Fibroblast of lung (primary cell): ENCODE data around the gene ABHD17C. TPM values are rescaled to one million over a fixed set of nuclear protein-coding genes. Genes with fewer than 3 reads are reported as not detected.

ENCODE experiments used
- DNase-seq, 2 donors: peaks; one replicate each; pipeline versions ENCODE4 v3.0.0 to v3.0.0-alpha.2; 2010; ENCODE audit warnings: low read depth in 2 of 2
- H2AFZ ChIP-seq: 2 replicates; pipeline ENCODE4 v1.5.1; 2012; ENCODE audit warnings: low read length, control low read depth, inconsistent platforms
- H3K27ac ChIP-seq: 2 replicates; pipeline ENCODE4 v1.5.1; 2011; ENCODE audit warnings: low read length, control low read depth; ENCODE audit not compliant: insufficient read depth
- H3K27me3 ChIP-seq: 2 replicates; pipeline ENCODE4 v1.5.1; 2011; ENCODE audit warnings: mild to moderate bottlenecking, low read length; ENCODE audit not compliant: control insufficient read depth, insufficient read depth
- H3K36me3 ChIP-seq: 2 replicates; pipeline ENCODE4 v1.5.1; 2011; ENCODE audit warnings: low read length; ENCODE audit not compliant: control insufficient read depth, insufficient read depth
- H3K4me1 ChIP-seq: 2 replicates; pipeline ENCODE4 v1.5.1; 2011; ENCODE audit warnings: low read length; ENCODE audit not compliant: control insufficient read depth, insufficient read depth; ENCODE audit errors: extremely low read depth
- H3K4me2 ChIP-seq: 2 replicates; pipeline ENCODE4 v1.5.1; 2011; ENCODE audit warnings: low read length, control low read depth; ENCODE audit not compliant: insufficient read depth; ENCODE audit errors: extremely low read depth
- H3K4me3 ChIP-seq, 4 experiments: fragments of 200-600 bp in 1 of 4; sonication (generic) in 1 of 4; replicated peaks in 1 of 4; 2 replicates each; pipeline ENCODE4 v1.5.1; 2011 to 2016; ENCODE audit warnings: low read length in 4 of 4, low read depth in 3 of 4, mild to moderate bottlenecking in 3 of 4, control low read depth in 2 of 4, inconsistent platforms in 1 of 4, mixed read lengths in 1 of 4; ENCODE audit not compliant: insufficient read depth in 1 of 4; ENCODE audit errors: control extremely low read depth in 1 of 4
- H3K79me2 ChIP-seq: 2 replicates; pipeline ENCODE4 v1.5.1; 2012; ENCODE audit warnings: mild to moderate bottlenecking, low read length, inconsistent platforms; ENCODE audit not compliant: control insufficient read depth, insufficient read depth
- H3K9ac ChIP-seq: 2 replicates; pipeline ENCODE4 v1.5.1; 2011; ENCODE audit warnings: mild to moderate bottlenecking, low read length, control low read depth; ENCODE audit not compliant: insufficient read depth
- H3K9me3 ChIP-seq: 2 replicates; pipeline ENCODE4 v1.5.1; 2012; ENCODE audit warnings: low read depth, low read length; ENCODE audit not compliant: control insufficient read depth, insufficient read depth
- H4K20me1 ChIP-seq: 2 replicates; pipeline ENCODE4 v1.5.1; 2011; ENCODE audit warnings: low read length; ENCODE audit not compliant: control insufficient read depth, insufficient read depth; ENCODE audit errors: extremely low read depth
- CTCF ChIP-seq, 2 donors: IDR thresholded peaks in 1 of 2; conservative IDR thresholded peaks in 1 of 2; 1 replicate in 1 of 2; 2 replicates in 1 of 2; pipeline ENCODE4 v1.5.1; 2011 to 2012; ENCODE audit warnings: low read length in 2 of 2, control low read depth in 1 of 2, inconsistent platforms in 1 of 2, low read depth in 1 of 2, mild to moderate bottlenecking in 1 of 2
- EZH2 ChIP-seq: IDR thresholded peaks from 2 replicates; pipeline ENCODE4 v1.5.1; 2012; ENCODE audit warnings: low read length, control low read depth, mild to moderate bottlenecking; ENCODE audit errors: missing control alignments
- polyA plus RNA-seq, 2 donors: library from polyadenylated mRNA; depleted of rRNA in 1 of 2; stranded (reverse) in 1 of 2; unstranded in 1 of 2; fragments of >200 nt; gene quantifications; 2 replicates each; pipeline ENCODE4 v1.2.1, GENCODE V29; 2011 to 2012; ENCODE audit warnings: missing spikeins in 1 of 2
- total RNA-seq: library from RNA; depleted of rRNA; stranded (reverse); fragments of >200 nt; gene quantifications from 2 replicates; pipeline ENCODE4 v1.2.1, GENCODE V29; 2014

Gene ABHD17C
- total and polyA plus RNA-seq, 2 donors (not counting 1 experiment from before 2014, with no cell fraction given): 14.0 to 38.7 TPM

GRCh38 chr15:80654299-80654698 lies 40.8 kb upstream of the ABHD17C start:
- no peak for TF ChIP-seq CTCF (conservative IDR thresholded peaks at IDR 0.05 in 1 of 2, IDR thresholded peaks at IDR 0.05 in 1 of 2; ENCODE audit: low read depth in 1 of 2, low read length in 2 of 2)
- no peak for TF ChIP-seq EZH2
- peaks cover 3% of the 10 kb centered on the region for H3K27me3 ChIP-seq
- H3K4me1 ChIP-seq: no peaks in the 10 kb centered on the region
- H3K9me3 ChIP-seq: no peaks in the 10 kb centered on the region
- H3K4me3 ChIP-seq: no peak overlapping the region
- H3K9ac ChIP-seq: no peak overlapping the region
- no peak overlapping the region for H3K27ac ChIP-seq
- H3K79me2 ChIP-seq: no peaks in the 10 kb centered on the region
- DNase-seq: no peak
- no peak overlapping the region for H2AFZ ChIP-seq
- no peak overlapping the region for H3K4me2 ChIP-seq
- H4K20me1 ChIP-seq: no peaks in the 10 kb centered on the region
- no peaks in the 10 kb centered on the region for H3K36me3 ChIP-seq

GRCh38 chr15:80659375-80659774 lies 35.7 kb upstream of the ABHD17C start:
- H3K4me3 ChIP-seq: no peak overlapping the region
- H2AFZ ChIP-seq: no peak overlapping the region
- no peaks in the 10 kb centered on the region for H3K79me2 ChIP-seq
- no peak overlapping the region for H3K27ac ChIP-seq
- no peak for DNase-seq
- no peak overlapping the region for H3K9ac ChIP-seq
- TF ChIP-seq CTCF (conservative IDR thresholded peaks at IDR 0.05 in 1 of 2, IDR thresholded peaks at IDR 0.05 in 1 of 2; ENCODE audit: low read depth in 1 of 2, low read length in 2 of 2) (no peak), EZH2 (no peak)
- no peak overlapping the region for H3K4me2 ChIP-seq
- peaks cover under 1% of the 10 kb centered on the region for H3K27me3 ChIP-seq
- H4K20me1 ChIP-seq: no peaks in the 10 kb centered on the region
- no peaks in the 10 kb centered on the region for H3K9me3 ChIP-seq
- no peaks in the 10 kb centered on the region for H3K4me1 ChIP-seq
- H3K36me3 ChIP-seq: no peaks in the 10 kb centered on the region

GRCh38 chr15:80660119-80660518 lies 35.0 kb upstream of the ABHD17C start:
- no peak overlapping the region for H3K4me2 ChIP-seq
- no peaks in the 10 kb centered on the region for H3K9me3 ChIP-seq
- no peak overlapping the region for H2AFZ ChIP-seq
- no peaks in the 10 kb centered on the region for H3K4me1 ChIP-seq
- no peak overlapping the region for H3K27ac ChIP-seq
- no peak overlapping the region for H3K9ac ChIP-seq
- peak; percentile 22 to 43 for DNase-seq
- no peaks in the 10 kb centered on the region for H3K27me3 ChIP-seq
- no peaks in the 10 kb centered on the region for H3K79me2 ChIP-seq
- no peak overlapping the region for H3K4me3 ChIP-seq
- H4K20me1 ChIP-seq: no peaks in the 10 kb centered on the region
- TF ChIP-seq CTCF (conservative IDR thresholded peaks at IDR 0.05 in 1 of 2, IDR thresholded peaks at IDR 0.05 in 1 of 2; ENCODE audit: low read depth in 1 of 2, low read length in 2 of 2): peak; percentile 33 to 43
- no peak for TF ChIP-seq EZH2
- H3K36me3 ChIP-seq: no peaks in the 10 kb centered on the region
